Testis (tissue), 3 donors: Measurements from ENCODE around the gene BTBD2. TPM values are rescaled to one million over a fixed set of nuclear protein-coding genes. Genes with fewer than 3 reads are reported as not detected.

Experiments used
- DNase-seq: peaks from one replicate; pipeline ENCODE4 v3.0.0-alpha.2; 2019
- H3K27ac ChIP-seq, 2 donors: fragments of 200-600 bp; sonication (generic); one replicate each; pipeline ENCODE4 v1.5.1; 2019
- H3K27me3 ChIP-seq: fragments of 200-600 bp; sonication (generic); one replicate; pipeline ENCODE4 v1.5.1; 2019
- H3K36me3 ChIP-seq: fragments of 200-600 bp; sonication (generic); one replicate; pipeline ENCODE4 v1.5.1; 2017; ENCODE audit warnings: low read depth; ENCODE audit errors: missing control alignments
- H3K4me1 ChIP-seq: fragments of 200-600 bp; sonication (generic); one replicate; pipeline ENCODE4 v1.5.1; 2019
- H3K4me3 ChIP-seq, 2 donors: fragments of 200-600 bp; sonication (generic); one replicate each; pipeline ENCODE4 v1.5.1; 2017 to 2019
- H3K9me3 ChIP-seq: fragments of 200-600 bp; sonication (generic); one replicate; pipeline ENCODE4 v1.5.1; 2017
- CTCF ChIP-seq, 3 experiments: fragments of 450-650 bp in 2 of 3; fragments of 200-600 bp in 1 of 3; sonication (generic) in 1 of 3; IDR thresholded peaks; one replicate each; pipeline ENCODE4 v1.5.1; 2016 to 2019; ENCODE audit warnings: antibody characterized with exemption in 3 of 3, mild to moderate bottlenecking in 2 of 3, moderate library complexity in 1 of 3
- POLR2A ChIP-seq: fragments of 450-650 bp; IDR thresholded peaks from one replicate; pipeline ENCODE4 v1.6.1; 2017; ENCODE audit warnings: antibody characterized with exemption, mild to moderate bottlenecking, moderate library complexity
- WGBS, 2 donors: methylation state at CpG; one replicate each; pipeline ENCODE4 v1.1.5; 2018; 5-methylcytosine and 5-hydroxymethylcytosine counted together
- intact Hi-C: fragments of 100-400 bp; cut with DNase I; formaldehyde crosslinking; loops from one replicate; pipeline ENCODE4 v1.15.1; 2023; ENCODE audit warnings: low total_unique reads
- polyA plus RNA-seq: library from polyadenylated mRNA; stranded (reverse); fragments of 350-450 nt; fragmentation: Illumina TruSeq; extraction: RNeasy Lipid Tissue Mini Kit (QIAGEN cat#74804); gene quantifications from one replicate; pipeline ENCODE4 v1.2.3, GENCODE V29; 2014; ENCODE audit warnings: low read depth, low replicate concordance; ENCODE audit not compliant: insufficient read depth
- total RNA-seq, 2 donors: library from RNA; depleted of rRNA; stranded (reverse); fragments of >200 nt; gene quantifications; one replicate each; pipeline ENCODE4 v1.2.3, GENCODE V29; 2016

The BTBD2 gene
- total and polyA plus RNA-seq, 3 donors from 2014 or later: 43.2 to 117 (median 61.1) TPM

- Histone ChIP-seq H3K9me3 (no peaks in the 10 kb centered on the region), H3K27ac (peak overlapping the region; percentile 52 to 89), H3K4me3 (no peak overlapping the region), H3K27me3 (no peaks in the 10 kb centered on the region), H3K36me3 (no peaks in the 10 kb centered on the region), H3K4me1 (peaks cover 48% of the 10 kb centered on the region)
- DNase-seq: no peak
- intact Hi-C loops: no loop called here
- TF ChIP-seq CTCF (IDR thresholded peaks at IDR 0.05): no peak
- no peak for TF ChIP-seq POLR2A
- 72 to 76% methylated on average over 7 to 19 of the region's 20 CpGs for WGBS, 2 donors
These were observed 24.6 kb upstream of the BTBD2 start for GRCh38 chr19:2039959-2040646.

GRCh38 chr19:2039089-2039958, 23.8 kb upstream of the BTBD2 start:
- DNase-seq: no peak
- Histone ChIP-seq H3K27ac (peak overlapping the region; percentile 52 to 89), H3K4me3 (no peak overlapping the region), H3K36me3 (no peaks in the 10 kb centered on the region), H3K27me3 (no peaks in the 10 kb centered on the region), H3K9me3 (no peaks in the 10 kb centered on the region), H3K4me1 (peaks cover 48% of the 10 kb centered on the region)
- whole genome bisulfite sequencing, 2 donors: 66 to 77% methylated on average over 14 to 30 of the region's 30 CpGs
- TF ChIP-seq POLR2A: no peak
- TF ChIP-seq CTCF (IDR thresholded peaks at IDR 0.05): no peak
- intact Hi-C loops: no loop called here

- Histone ChIP-seq H3K4me3 (no peak overlapping the region), H3K36me3 (no peaks in the 10 kb centered on the region), H3K4me1 (peaks cover 48% of the 10 kb centered on the region), H3K9me3 (no peaks in the 10 kb centered on the region), H3K27me3 (no peaks in the 10 kb centered on the region), H3K27ac (no peak overlapping the region)
- TF ChIP-seq CTCF (IDR thresholded peaks at IDR 0.05): no peak
- TF ChIP-seq POLR2A: no peak
- WGBS, 2 donors: 76 to 78% methylated on average over 21 to 44 of the region's 44 CpGs
- no peak for DNase-seq
- intact Hi-C loops: no loop called here
These were observed 23.0 kb upstream of the BTBD2 start for GRCh38 chr19:2038284-2039088.

- Histone ChIP-seq H3K4me1 (peaks cover 42% of the 10 kb centered on the region), H3K27me3 (no peaks in the 10 kb centered on the region), H3K27ac (peak overlapping the region in 1 of 2 donors; percentile 43), H3K4me3 (no peak overlapping the region), H3K36me3 (no peaks in the 10 kb centered on the region), H3K9me3 (no peaks in the 10 kb centered on the region)
- 70 to 73% methylated on average over 22 to 24 of the region's 24 CpGs for WGBS, 2 donors
- intact Hi-C loops: no loop called here
- TF ChIP-seq CTCF (IDR thresholded peaks at IDR 0.05) (no peak), POLR2A (no peak)
- no peak for DNase-seq
These were observed 22.2 kb upstream of the BTBD2 start for GRCh38 chr19:2037651-2038255.
